DOHH2 (cell line): ENCODE data around the gene TXNDC2.

ENCODE experiments used
- H3F3A ChIP-seq: fragments of 200-600 bp; sonication (generic), shearing (Covaris generic); 2 replicates; pipeline ENCODE4 v1.6.0; 2016; ENCODE audit warnings: antibody characterized with exemption, mild to moderate bottlenecking; ENCODE audit not compliant: control insufficient read depth, insufficient read depth
- H3K27ac ChIP-seq: fragments of 200-600 bp; sonication (generic); 2 replicates; pipeline ENCODE4 v1.5.1; 2014; ENCODE audit warnings: low read depth, mild to moderate bottlenecking, low read length, moderate library complexity
- H3K27me3 ChIP-seq: fragments of 200-600 bp; sonication (generic); 2 replicates; pipeline ENCODE4 v1.6.1; 2014; ENCODE audit warnings: mild to moderate bottlenecking, low read length, mixed read lengths; ENCODE audit not compliant: control insufficient read depth
- H3K36me3 ChIP-seq: fragments of 200-600 bp; sonication (generic); 2 replicates; pipeline ENCODE4 v1.6.1; 2014; ENCODE audit warnings: mild to moderate bottlenecking, low read length, moderate library complexity, mixed read lengths; ENCODE audit not compliant: control insufficient read depth
- H3K4me1 ChIP-seq: fragments of 200-600 bp; sonication (generic); 2 replicates; pipeline ENCODE4 v1.6.1; 2014; ENCODE audit warnings: mild to moderate bottlenecking, low read length, mixed read lengths; ENCODE audit not compliant: control insufficient read depth
- H3K4me2 ChIP-seq: fragments of 200-600 bp; sonication (generic); 2 replicates; pipeline ENCODE4 v1.6.0; 2014; ENCODE audit warnings: mild to moderate bottlenecking, low read length, moderate library complexity
- H3K4me3 ChIP-seq: fragments of 200-600 bp; sonication (generic); 2 replicates; pipeline ENCODE4 v1.5.1; 2014; ENCODE audit warnings: mild to moderate bottlenecking, low read length, mixed read lengths
- H3K79me2 ChIP-seq: fragments of 200-600 bp; sonication (generic); 2 replicates; pipeline ENCODE4 v1.6.1; 2014; ENCODE audit warnings: mild to moderate bottlenecking, low read length, mixed read lengths; ENCODE audit not compliant: control insufficient read depth
- H3K9me2 ChIP-seq: fragments of 200-600 bp; sonication (generic); replicated peaks from 2 replicates; pipeline ENCODE4 v1.6.1; 2014; ENCODE audit warnings: mild to moderate bottlenecking, low read length, mixed read lengths; ENCODE audit not compliant: control insufficient read depth
- H3K9me3 ChIP-seq: fragments of 200-600 bp; sonication (generic); 2 replicates; pipeline ENCODE4 v1.6.1; 2014; ENCODE audit warnings: antibody characterized with exemption, low read length, mixed read lengths; ENCODE audit not compliant: control insufficient read depth, insufficient read depth
- H4K20me1 ChIP-seq: fragments of 200-600 bp; sonication (generic); 2 replicates; pipeline ENCODE4 v1.6.0; 2014; ENCODE audit warnings: low read depth, mild to moderate bottlenecking, antibody characterized with exemption, low read length, moderate library complexity; ENCODE audit not compliant: control insufficient read depth, insufficient read depth
- CTCF ChIP-seq: fragments of 200-600 bp; sonication (generic); IDR thresholded peaks from one replicate; pipeline ENCODE4 v1.5.1; 2014; ENCODE audit warnings: antibody characterized with exemption, mild to moderate bottlenecking, low read depth, low read length; ENCODE audit not compliant: poor library complexity, severe bottlenecking
- EZH2phosphoT487 ChIP-seq: fragments of 200-600 bp; sonication (generic); IDR thresholded peaks from 2 replicates; pipeline ENCODE4 v1.6.1; 2017; ENCODE audit warnings: borderline replicate concordance, mild to moderate bottlenecking, antibody characterized with exemption, low read length, moderate library complexity, mixed read lengths

The TXNDC2 gene

DNA sequence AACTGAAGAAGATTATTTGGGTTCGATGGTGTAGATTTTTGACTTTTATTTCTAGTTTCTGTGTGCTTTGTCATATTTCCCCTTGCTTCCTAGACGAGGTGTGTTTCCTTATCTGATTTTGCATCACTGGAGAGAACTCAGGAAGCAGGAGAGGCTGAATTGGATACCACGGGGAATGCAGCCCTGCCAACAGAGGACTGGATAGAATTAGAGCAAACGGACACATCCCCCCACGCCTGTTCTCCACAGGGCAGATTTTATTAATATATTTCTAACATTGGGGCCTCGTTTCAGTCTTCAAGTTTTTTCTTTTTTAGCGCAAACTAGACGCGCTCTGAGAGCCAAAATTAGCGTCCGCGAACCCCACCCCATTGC lies 27.4 kb downstream of the TXNDC2 start:
- Histone ChIP-seq H3K9me3 (peaks cover 5% of the 10 kb centered on the region), H3K4me1 (peaks cover 32% of the 10 kb centered on the region), H3F3A (no peaks in the 10 kb centered on the region), H4K20me1 (peaks cover 24% of the 10 kb centered on the region), H3K27ac (no peak overlapping the region), H3K36me3 (peaks cover 15% of the 10 kb centered on the region), H3K4me2 (peak overlapping the region; percentile 75), H3K9me2 (no peaks in the 10 kb centered on the region), H3K79me2 (peaks cover 43% of the 10 kb centered on the region), H3K27me3 (peaks cover 9% of the 10 kb centered on the region; the same call in 1 of the 2 replicates), H3K4me3 (peak overlapping the region; percentile 85)
- TF ChIP-seq CTCF = no peak
- no peak for TF ChIP-seq EZH2phosphoT487

DNA sequence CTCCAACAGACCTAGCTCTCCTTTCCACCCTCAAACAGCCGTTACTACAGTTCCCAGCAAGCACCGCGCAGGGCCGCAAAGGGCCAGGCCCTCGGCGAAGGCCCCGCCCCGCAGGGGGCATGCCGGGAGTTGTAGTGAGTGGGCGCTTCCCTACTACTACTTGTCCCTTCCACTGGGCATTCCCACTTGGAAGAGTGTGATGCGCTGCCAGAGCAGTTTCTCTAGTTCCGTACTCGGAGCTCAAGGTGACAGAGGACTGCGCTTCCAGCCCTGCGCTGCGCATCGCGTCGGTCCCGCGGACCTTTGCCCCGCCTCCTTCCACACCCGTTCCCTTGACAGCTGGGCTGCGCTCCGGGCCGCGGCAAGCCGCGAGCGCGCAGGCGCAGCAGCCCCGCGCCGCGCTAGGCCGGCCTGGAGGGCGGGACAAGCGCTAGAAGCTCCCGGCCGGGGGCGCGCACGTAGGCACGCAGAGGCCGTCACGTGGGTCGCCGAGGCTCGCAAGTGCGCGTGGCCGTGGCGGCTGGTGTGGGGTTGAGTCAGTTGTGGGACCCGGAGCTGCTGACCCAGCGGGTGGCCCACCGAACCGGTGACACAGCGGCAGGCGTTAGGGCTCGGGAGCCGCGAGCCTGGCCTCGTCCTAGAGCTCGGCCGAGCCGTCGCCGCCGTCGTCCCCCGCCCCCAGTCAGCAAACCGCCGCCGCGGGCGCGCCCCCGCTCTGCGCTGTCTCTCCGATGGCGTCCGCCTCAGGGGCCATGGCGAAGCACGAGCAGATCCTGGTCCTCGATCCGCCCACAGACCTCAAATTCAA lies 28.0 kb downstream of the TXNDC2 start, which contains the start of gene VAPA:
Gene VAPA, plus strand, starts transcription at position 491 of the 808 bp plus-strand sequence. Its CDS starts 241 bp downstream, at position 732.
- Histone ChIP-seq H3K4me3 (peak within 1 kb of the TSS; percentile 85), H3K4me2 (peak within 1 kb of the TSS; percentile 90), H3K9me3 (peaks cover 5% of the 10 kb centered on the region), H3K27me3 (0 out of 2 replicates have a peak, but pooled peaks cover 9% of the 10 kb centered on the region), H3F3A (no peaks in the 10 kb centered on the region), H3K36me3 (peaks cover 15% of the 10 kb centered on the region), H4K20me1 (peaks cover 30% of the 10 kb centered on the region), H3K27ac (peak within 1 kb of the TSS; percentile 74), H3K4me1 (peaks cover 38% of the 10 kb centered on the region), H3K9me2 (no peaks in the 10 kb centered on the region), H3K79me2 (peaks cover 49% of the 10 kb centered on the region)
- no peak for TF ChIP-seq CTCF
- TF ChIP-seq EZH2phosphoT487 = no peak

DNA sequence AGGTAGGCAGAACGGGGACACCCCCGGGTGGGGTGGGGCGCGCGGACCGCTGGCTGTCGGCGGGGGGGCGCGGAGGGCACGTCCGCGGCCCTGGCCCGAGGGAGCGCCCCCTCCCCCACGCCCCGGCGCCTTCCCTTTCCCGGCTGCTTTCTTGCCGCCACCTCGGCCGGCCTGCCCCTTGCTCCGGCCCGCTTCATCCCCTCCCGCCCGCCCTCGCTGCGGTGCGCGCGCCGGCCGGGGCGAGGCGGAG lies 28.5 kb downstream of the TXNDC2 start:
- peaks cover 15% of the 10 kb centered on the region for H3K36me3 ChIP-seq
- no peaks in the 10 kb centered on the region for H3K9me2 ChIP-seq
- H4K20me1 ChIP-seq = peaks cover 36% of the 10 kb centered on the region
- no peaks in the 10 kb centered on the region for H3F3A ChIP-seq
- H3K4me2 ChIP-seq = peak overlapping the region; percentile 75
- H3K9me3 ChIP-seq = peaks cover 5% of the 10 kb centered on the region
- H3K4me3 ChIP-seq = peak overlapping the region; percentile 85
- H3K27me3 ChIP-seq = 0 out of 2 replicates have a peak, but pooled peaks cover 6% of the 10 kb centered on the region
- peak overlapping the region; percentile 74 for H3K27ac ChIP-seq
- no peak for TF ChIP-seq EZH2phosphoT487
- TF ChIP-seq CTCF = no peak
- peaks cover 54% of the 10 kb centered on the region for H3K79me2 ChIP-seq
- peaks cover 43% of the 10 kb centered on the region for H3K4me1 ChIP-seq
